Pulmonary artery endothelial cell (primary cell): Measurements from ENCODE around the gene PKM. TPM values are rescaled to one million over a fixed set of nuclear protein-coding genes. Genes with fewer than 3 reads are reported as not detected.

ENCODE experiments used
- DNase-seq: peaks from one replicate; pipeline ENCODE4 v3.0.0-alpha.2; 2011; ENCODE audit warnings: low read depth, low spot score
- total RNA-seq: library from RNA; depleted of rRNA; stranded (reverse); fragments of >200 nt; gene quantifications from 2 replicates; pipeline ENCODE4 v1.2.3, GENCODE V29; 2014

The PKM gene
- total RNA-seq, 1 donor from 2014 or later, result 1,195 TPM

DNA sequence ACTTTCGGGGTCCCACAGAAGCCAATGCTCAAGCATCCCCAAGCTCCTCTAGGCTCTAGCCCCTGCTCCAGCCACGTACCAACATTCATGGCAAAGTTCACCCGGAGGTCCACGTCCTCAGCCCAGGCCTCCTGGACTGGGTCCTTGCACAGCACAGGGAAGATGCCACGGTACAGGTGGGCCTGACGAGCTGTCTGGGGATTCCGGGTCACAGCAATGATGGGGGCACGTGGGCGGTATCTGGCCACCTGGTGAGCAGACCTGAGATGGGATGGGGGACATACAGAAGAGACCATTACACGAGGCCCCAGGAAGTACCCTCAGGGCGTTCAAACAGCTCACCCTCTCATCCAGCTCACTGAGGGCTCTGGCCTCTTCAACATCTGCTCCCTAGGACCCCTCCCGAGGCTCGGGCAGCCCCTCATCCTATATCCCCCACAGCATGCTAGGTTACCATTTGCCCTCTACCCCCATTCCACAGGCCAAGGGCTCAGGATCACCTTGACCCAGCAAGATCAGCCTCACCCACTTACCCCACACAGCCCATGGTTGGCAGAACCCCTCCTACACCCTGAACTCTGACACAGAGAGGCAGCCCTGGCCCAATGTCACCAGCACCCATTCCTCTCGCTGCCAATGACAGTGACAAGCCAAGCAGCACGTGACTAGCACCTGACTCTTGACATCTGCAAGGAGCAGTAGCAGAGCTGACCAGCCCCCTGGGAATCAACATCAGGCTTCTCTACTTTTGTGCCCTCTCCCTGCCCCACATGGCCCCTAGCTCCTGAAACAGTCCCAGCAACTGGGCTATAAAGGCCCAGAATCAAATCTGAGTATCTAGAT, 30.4 kb downstream of the PKM start:
- DNase-seq, result no peak

DNA sequence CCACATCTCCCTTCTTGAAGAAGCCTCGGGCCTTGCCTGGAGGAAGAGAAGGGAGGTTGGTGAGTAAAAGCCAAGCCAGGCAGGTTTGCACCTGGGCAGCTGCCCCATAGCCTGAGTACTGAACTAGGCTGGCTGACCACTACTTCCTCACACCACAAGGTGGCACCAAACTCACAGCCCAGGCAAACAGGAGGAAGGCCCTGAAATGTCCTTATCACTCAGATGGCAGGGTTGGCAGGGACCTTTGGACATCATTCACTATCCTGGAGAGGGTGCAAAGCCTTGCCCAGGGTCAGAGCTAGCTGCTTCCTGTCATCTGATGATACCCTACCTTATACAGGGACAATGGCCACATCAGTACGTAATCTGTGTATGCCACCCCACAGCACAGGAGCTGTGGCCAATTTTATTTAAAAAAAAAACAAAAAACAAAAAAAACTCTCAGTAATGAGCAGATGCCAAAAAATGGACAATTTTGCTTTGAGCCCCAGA, 31.2 kb downstream of the PKM start:
- peak; percentile 11 for DNase-seq

- DNase-seq, result no peak
Measured at GRCh38 chr15:72199205-72199515, 31.8 kb downstream of the PKM start.

- no peak for DNase-seq
Measured at GRCh38 chr15:72198356-72199204, 32.4 kb downstream of the PKM start.

GRCh38 chr15:72197460-72198355, 33.3 kb downstream of the PKM start, which contains the start of gene GRAMD2A:
Gene GRAMD2A, minus strand, starts transcription at chr15:72197787.
- DNase-seq, result no peak

GRCh38 chr15:72197041-72197459, 33.9 kb downstream of the PKM start:
- DNase-seq, result no peak

DNA sequence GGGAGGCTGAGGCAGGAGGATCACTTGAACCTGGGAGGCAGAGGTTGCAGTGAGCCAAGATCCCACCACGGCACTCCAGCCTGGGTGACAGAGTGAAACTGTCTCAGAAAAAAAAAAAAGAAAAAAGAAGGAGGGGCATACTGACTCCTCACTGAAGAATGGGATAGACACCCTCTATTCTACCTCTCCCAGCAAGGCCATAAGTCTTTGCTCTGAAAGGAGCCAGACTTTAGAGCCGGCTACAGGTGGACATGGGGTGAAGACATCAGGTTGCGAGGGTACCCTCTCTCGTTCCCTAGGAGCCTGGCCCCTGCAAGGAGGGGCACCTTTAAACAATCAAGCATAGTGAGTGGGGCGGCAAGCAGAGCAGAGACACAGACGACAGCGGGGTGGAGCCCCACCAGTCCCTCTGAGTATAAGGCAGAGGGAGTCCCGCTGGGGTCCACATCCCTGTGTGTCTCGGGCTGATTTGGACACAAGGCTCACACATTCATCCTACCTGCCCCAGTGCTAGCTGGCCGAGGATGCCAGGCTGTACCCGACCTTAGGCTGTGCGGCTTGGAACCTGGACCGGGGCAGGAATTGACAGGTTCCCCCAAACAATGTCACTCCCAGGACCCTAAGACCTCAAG, 34.5 kb downstream of the PKM start:
- DNase-seq, result no peak

- no peak for DNase-seq
Measured at GRCh38 chr15:72195101-72195511, 35.9 kb downstream of the PKM start.

- DNase-seq, result no peak
Measured at GRCh38 chr15:72193836-72194396, 37.1 kb downstream of the PKM start.

DNA sequence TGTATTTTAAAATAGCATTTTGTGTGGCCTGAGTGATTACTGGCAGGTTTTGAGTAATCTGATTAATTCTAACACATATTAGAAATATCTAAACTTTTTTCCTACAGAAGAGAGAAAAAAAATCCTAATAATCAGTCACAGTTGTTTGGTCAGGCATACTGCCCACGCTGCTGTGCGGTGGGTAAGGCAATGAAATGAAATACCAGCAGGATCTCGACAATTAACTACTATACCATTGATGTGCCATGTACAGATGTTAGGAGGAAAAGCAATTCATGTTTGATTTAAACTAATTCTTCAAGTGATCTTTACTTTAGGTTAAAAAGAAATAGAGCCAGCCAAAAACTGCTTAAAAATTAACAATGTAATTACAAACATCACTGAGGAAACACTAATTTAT, 38.6 kb downstream of the PKM start:
- DNase-seq, result no peak

GRCh38 chr15:72189250-72189902, 41.6 kb downstream of the PKM start:
- no peak for DNase-seq

DNA sequence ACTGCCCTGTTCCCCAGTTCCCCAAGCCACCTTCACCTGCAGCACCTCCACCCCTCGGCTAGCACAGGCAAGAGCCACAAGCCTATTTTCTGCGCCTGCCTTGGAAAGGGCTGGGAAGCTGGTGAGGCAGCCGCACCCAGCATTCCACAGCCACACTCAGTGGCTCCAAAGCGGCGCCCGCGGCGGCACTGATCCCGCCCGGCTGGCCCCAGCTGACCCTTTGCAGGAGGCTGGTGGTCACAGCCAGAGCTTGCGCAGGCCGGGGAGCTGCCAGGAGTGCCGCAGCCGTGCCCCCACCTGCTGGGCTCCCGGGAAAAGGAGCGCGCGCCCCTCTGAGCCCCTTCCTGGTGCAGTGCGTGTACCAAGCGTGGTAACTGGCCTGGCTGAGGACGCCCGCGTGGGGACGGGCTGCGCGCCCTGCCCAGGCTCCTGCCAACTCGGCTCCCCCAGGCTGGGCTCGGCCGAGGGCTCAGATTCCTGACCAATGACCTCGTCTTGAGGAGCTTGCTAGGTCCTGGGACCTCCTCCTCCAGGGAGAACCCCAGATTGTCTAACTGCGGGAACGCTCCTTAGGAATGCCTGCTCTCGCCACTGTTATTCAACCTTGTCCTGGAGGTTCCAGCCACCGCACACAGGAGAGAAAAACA, 46.7 kb downstream of the PKM start:
- no peak for DNase-seq

DNA sequence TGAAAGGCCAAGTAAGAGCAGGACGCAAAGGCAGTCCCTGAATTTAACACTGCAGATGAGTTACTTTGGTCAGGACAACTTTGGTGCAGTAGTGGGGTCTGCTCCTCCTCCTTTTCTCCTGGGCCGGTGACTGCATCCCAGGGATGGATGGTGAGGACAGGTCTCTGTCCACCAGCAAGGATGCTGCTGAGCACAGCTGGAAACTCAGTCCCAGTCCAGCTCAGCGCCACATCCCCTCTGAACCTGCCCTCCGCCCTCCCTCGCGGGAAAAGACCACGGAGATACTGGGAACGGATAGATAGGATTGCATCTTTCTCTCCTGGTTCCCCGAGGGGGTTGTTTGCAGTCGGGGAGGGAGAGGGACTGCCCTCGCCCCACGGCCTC, 47.2 kb downstream of the PKM start:
- no peak for DNase-seq

DNA sequence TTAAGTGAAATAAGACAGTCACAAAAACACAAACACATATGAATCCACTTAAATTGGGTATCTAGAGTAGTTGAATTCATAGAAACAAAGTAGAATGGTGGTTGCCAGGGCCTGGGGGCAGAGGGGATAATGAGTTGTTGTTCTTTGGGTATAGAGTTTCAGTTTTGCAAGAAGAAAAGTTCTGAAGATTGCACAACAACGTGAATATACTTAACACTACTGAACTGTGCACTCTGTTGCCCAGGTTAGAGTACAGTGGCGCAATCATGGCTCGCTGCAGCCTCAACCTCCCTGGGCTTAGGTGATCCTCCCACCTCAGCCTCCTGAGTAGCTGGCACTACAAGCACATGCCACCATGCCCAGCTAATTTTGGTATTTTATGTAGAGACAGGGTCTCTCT, 48.3 kb downstream of the PKM start:
- DNase-seq, result no peak

- no peak for DNase-seq
Measured at GRCh38 chr15:72182244-72182643, 48.7 kb downstream of the PKM start.

DNA sequence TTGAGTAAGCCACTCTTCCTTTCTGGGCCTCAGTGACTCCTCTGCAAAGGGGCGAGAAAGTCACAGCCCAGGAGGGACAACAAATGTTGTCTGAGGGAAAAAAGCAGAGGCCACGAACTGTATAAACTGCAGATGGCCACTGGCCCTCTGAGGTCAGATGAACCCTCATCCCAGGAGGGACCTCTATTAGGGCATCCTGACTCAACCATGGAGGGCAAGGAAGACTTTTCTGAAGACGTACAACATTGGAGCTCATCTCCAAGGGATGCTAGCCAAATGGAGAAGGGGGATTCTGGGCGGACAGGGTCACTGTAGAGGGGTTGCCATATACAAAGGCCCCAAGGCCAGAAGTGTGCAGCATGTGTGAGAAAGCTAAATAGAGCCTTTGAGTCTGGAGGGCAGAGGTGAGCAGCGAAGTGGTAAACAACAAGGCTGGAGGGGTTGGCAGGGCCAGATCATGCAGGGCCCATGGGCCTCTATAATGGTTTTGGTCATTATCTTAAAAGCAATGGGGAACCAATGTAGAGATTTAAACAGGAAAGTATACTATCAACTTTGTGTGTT, 50.1 kb downstream of the PKM start:
- no peak for DNase-seq

DNA sequence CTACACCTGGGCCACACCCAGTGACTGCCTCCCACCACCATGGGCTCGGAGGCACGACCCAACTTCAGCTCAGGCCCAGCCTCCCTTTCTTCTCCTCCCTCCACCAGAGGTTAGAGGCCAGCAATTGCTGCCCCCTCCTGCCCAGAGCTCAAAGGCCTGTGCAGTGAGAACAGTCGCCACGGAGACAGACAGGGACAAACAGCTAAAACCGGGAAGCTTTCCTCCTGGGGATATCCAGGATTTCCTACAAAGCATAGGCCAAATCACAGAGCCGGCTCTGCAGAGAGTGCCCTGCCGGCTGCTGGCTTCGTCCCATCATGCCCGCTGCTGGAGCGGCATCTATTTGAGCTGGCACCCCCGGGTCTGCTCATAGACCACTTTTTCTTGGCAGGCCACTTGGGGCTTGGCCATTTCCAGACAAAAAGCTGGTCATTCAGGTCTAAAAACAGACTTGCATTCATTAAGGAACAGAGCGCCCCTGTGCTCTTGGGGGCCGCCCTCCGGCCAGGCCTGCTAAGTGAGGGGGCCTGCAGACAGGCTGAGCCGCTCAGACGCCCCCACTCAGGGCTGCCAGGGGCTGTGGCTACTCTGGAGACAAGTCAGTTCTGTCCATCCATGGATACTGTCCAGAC, 50.9 kb downstream of the PKM start:
- no peak for DNase-seq

DNA sequence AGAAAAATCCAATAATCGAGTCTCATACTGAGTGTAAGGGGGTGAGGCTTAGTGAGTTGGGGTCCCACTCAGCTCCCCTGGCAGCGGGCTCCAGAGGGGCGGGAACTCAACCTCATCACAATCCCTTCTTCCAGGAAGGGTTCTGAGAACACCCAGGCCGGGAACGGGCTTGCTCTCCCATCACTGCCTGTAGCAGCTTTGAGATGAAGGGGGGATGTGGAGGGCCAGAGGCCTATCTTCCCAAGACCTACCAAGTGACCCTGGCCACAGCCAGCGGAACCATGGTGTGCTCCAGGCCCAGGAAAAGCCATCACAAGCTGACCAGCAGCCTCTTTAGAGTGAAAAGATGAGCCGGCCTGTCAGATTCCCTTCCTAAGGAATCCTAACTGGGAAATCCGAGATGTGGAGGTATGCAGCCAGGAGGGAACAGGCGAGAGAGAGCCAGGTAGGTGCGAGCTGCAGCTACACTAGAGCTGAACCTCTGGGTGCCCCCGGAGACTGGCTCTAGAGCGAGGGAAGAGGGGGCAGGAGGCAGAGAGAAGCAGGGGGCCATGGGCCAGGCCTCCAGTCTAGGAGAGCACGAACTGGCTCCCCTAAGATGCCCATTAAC, 51.9 kb downstream of the PKM start:
- no peak for DNase-seq
